H1 (cell line): ENCODE data around the gene ZMYND15. TPM values are rescaled to one million over a fixed set of nuclear protein-coding genes. Genes with fewer than 3 reads are reported as not detected.

Experiments
- CTCF ChIA-PET: fragments of 300-600 bp; sonication (Branson Sonifier 250); formaldehyde crosslinking; loops from one replicate; lab custom pipeline; 2021; ENCODE audit not compliant: partially characterized antibody; lab: Charles Lee
- POLR2A ChIA-PET: fragments of 300-600 bp; sonication (Branson Sonifier 250); formaldehyde crosslinking; loops from one replicate; lab custom pipeline; 2021; ENCODE audit warnings: inconsistent platforms; ENCODE audit not compliant: partially characterized antibody; lab: Charles Lee
- DNase-seq, 2 experiments: peaks; one replicate each; pipeline versions ENCODE4 v3.0.0 to v3.0.0-alpha.2; 2010 to 2022; ENCODE audit warnings: low spot score in 2 of 2, low read depth in 1 of 2, mixed read lengths in 1 of 2
- FAIRE-seq: peaks from 2 replicates; lab custom pipeline; 2011; peaks lifted over from hg19 to GRCh38; lab: Jason Lieb, UNC
- H2AFZ ChIP-seq: 2 replicates; pipeline ENCODE4 v1.8.1; 2012; ENCODE audit warnings: low read length, inconsistent platforms
- H2AK5ac ChIP-seq: 2 replicates; pipeline ENCODE4 v1.6.1; 2013; ENCODE audit warnings: low read depth, low read length
- H2BK120ac ChIP-seq: replicated peaks from 2 replicates; pipeline ENCODE3; 2013; ENCODE audit warnings: low read depth, low read length, inconsistent platforms
- H2BK12ac ChIP-seq: 2 replicates; pipeline ENCODE4 v1.6.1; 2013; ENCODE audit warnings: low read depth, low read length
- H2BK15ac ChIP-seq: 2 replicates; pipeline ENCODE4 v1.6.1; 2013; ENCODE audit warnings: low read length
- H2BK20ac ChIP-seq: 2 replicates; pipeline ENCODE4 v1.6.1; 2013; ENCODE audit warnings: low read length
- H2BK5ac ChIP-seq: 2 replicates; pipeline ENCODE4 v1.6.1; 2013; ENCODE audit warnings: low read depth, low read length
- H3K14ac ChIP-seq: 2 replicates; pipeline ENCODE4 v1.6.1; 2013; ENCODE audit warnings: inconsistent platforms; ENCODE audit not compliant: insufficient read length
- H3K18ac ChIP-seq: 2 replicates; pipeline ENCODE4 v1.6.1; 2013; ENCODE audit warnings: low read length; ENCODE audit errors: extremely low read depth
- H3K23ac ChIP-seq: 2 replicates; pipeline ENCODE4 v1.6.1; 2013; ENCODE audit warnings: inconsistent platforms; ENCODE audit not compliant: insufficient read length
- H3K23me2 ChIP-seq: 2 replicates; pipeline ENCODE4 v1.6.1; 2013; ENCODE audit warnings: low read depth, low read length
- H3K27ac ChIP-seq: 2 replicates; pipeline ENCODE4 v1.6.1; 2011; ENCODE audit warnings: low read depth, low read length, inconsistent platforms
- H3K27me3 ChIP-seq, 4 experiments: replicated peaks in 1 of 4; 1 replicate in 1 of 4; 2 replicates in 3 of 4; pipeline versions ENCODE4 v1.6.1 to v1.8.1; 2011 to 2013; ENCODE audit warnings: low read length in 3 of 4, mild to moderate bottlenecking in 3 of 4, inconsistent platforms in 2 of 4, mixed read lengths in 2 of 4, moderate library complexity in 1 of 4; ENCODE audit not compliant: control insufficient read depth in 3 of 4, insufficient read depth in 3 of 4; ENCODE audit errors: extremely low read depth in 1 of 4
- H3K36me3 ChIP-seq, 4 experiments: 2 replicates each; pipeline versions ENCODE4 v1.6.1 to v1.8.1; 2011 to 2013; ENCODE audit warnings: mild to moderate bottlenecking in 4 of 4, low read length in 3 of 4, moderate library complexity in 2 of 4, control low read depth in 1 of 4, inconsistent platforms in 1 of 4; ENCODE audit not compliant: insufficient read depth in 4 of 4, control insufficient read depth in 2 of 4
- H3K4ac ChIP-seq: replicated peaks from 2 replicates; pipeline ENCODE3; 2013; ENCODE audit warnings: low read length, low read depth, mixed read lengths, inconsistent platforms; ENCODE audit not compliant: insufficient read length
- H3K4me1 ChIP-seq, 4 experiments: replicated peaks in 1 of 4; 1 replicate in 1 of 4; 2 replicates in 3 of 4; pipeline versions ENCODE4 v1.6.1 to v1.8.1; 2011 to 2013; ENCODE audit warnings: low read length in 3 of 4, inconsistent platforms in 2 of 4, mixed read lengths in 1 of 4; ENCODE audit not compliant: insufficient read depth in 4 of 4, control insufficient read depth in 3 of 4
- H3K4me2 ChIP-seq, 2 experiments: 2 replicates each; pipeline versions ENCODE4 v1.6.1 to v1.8.1; 2011 to 2013; ENCODE audit warnings: low read depth in 2 of 2, low read length in 2 of 2, control low read depth in 1 of 2, inconsistent platforms in 1 of 2, mild to moderate bottlenecking in 1 of 2; ENCODE audit not compliant: insufficient read depth in 1 of 2
- H3K4me3 ChIP-seq, 4 experiments: fragments of 200-600, 300-600 bp in 1 of 4; sonication (generic), shearing (Covaris generic), sonication (Bioruptor Twin) in 1 of 4; 2 replicates each; pipeline versions ENCODE4 v1.5.1 to v1.8.1; 2011 to 2016; ENCODE audit warnings: low read length in 4 of 4, low read depth in 3 of 4, control low read depth in 2 of 4, inconsistent platforms in 2 of 4, mild to moderate bottlenecking in 2 of 4, mixed read lengths in 1 of 4, moderate library complexity in 1 of 4; ENCODE audit not compliant: insufficient read depth in 2 of 4; ENCODE audit errors: extremely low read depth in 1 of 4
- H3K56ac ChIP-seq: replicated peaks from 2 replicates; pipeline ENCODE3; 2013; ENCODE audit warnings: low read depth, mild to moderate bottlenecking, mixed read lengths, low read length, inconsistent platforms; ENCODE audit not compliant: insufficient read length
- H3K79me1 ChIP-seq: 2 replicates; pipeline ENCODE4 v1.6.1; 2013; ENCODE audit warnings: low read depth, low read length, control low read depth
- H3K79me2 ChIP-seq, 2 experiments: 2 replicates each; pipeline versions ENCODE4 v1.6.1 to v1.8.1; 2012 to 2013; ENCODE audit warnings: low read length in 2 of 2, mild to moderate bottlenecking in 2 of 2, inconsistent platforms in 1 of 2; ENCODE audit not compliant: insufficient read depth in 2 of 2, control insufficient read depth in 1 of 2
- H3K9ac ChIP-seq, 4 experiments: replicated peaks in 1 of 4; 1 replicate in 1 of 4; 2 replicates in 3 of 4; pipeline versions ENCODE4 v1.6.1 to v1.8.1; 2011 to 2013; ENCODE audit warnings: low read depth in 3 of 4, low read length in 3 of 4, control low read depth in 2 of 4, mild to moderate bottlenecking in 2 of 4, moderate library complexity in 2 of 4, inconsistent platforms in 1 of 4; ENCODE audit errors: extremely low read depth in 1 of 4
- H3K9me3 ChIP-seq, 2 experiments: 2 replicates each; pipeline versions ENCODE4 v1.6.1 to v1.8.1; 2012 to 2013; ENCODE audit warnings: mild to moderate bottlenecking in 2 of 2, moderate library complexity in 2 of 2, control low read depth in 1 of 2, inconsistent platforms in 1 of 2, low read depth in 1 of 2, low read length in 1 of 2, mixed read lengths in 1 of 2; ENCODE audit not compliant: insufficient read depth in 2 of 2
- H4K20me1 ChIP-seq, 2 experiments: replicated peaks in 1 of 2; 2 replicates each; pipeline versions ENCODE3 to v1.8.1; 2011 to 2013; ENCODE audit warnings: inconsistent platforms in 2 of 2, low read length in 2 of 2, mild to moderate bottlenecking in 1 of 2; ENCODE audit not compliant: insufficient read depth in 2 of 2, control insufficient read depth in 1 of 2
- H4K5ac ChIP-seq: 2 replicates; pipeline ENCODE4 v1.6.1; 2013; ENCODE audit warnings: low read length, low read depth, mixed read lengths, inconsistent platforms; ENCODE audit not compliant: insufficient read length
- H4K8ac ChIP-seq: 2 replicates; pipeline ENCODE4 v1.8.0; 2013; ENCODE audit warnings: mild to moderate bottlenecking, moderate library complexity, low read length, inconsistent platforms; ENCODE audit not compliant: insufficient read depth; ENCODE audit errors: extremely low read depth
- H4K91ac ChIP-seq: replicated peaks from 2 replicates; pipeline ENCODE3; 2013; ENCODE audit warnings: low read length, mixed read lengths, inconsistent platforms; ENCODE audit not compliant: insufficient read length
- CBX8 ChIP-seq: fragments of 300-800, 300-1000 bp; sonication (generic); IDR thresholded peaks from 2 replicates; pipeline ENCODE4 v1.7.1; 2016; ENCODE audit warnings: low read depth, low read length, borderline replicate concordance
- CREB1 ChIP-seq: IDR thresholded peaks from 2 replicates; pipeline ENCODE4 v1.6.1; 2012; ENCODE audit warnings: inconsistent platforms
- GABPA ChIP-seq: IDR thresholded peaks from 2 replicates; pipeline ENCODE4 v1.6.1; 2011; ENCODE audit warnings: mild to moderate bottlenecking, low read length, moderate library complexity, borderline replicate concordance; ENCODE audit not compliant: insufficient read depth
- MAX ChIP-seq: IDR thresholded peaks from 2 replicates; pipeline ENCODE4 v1.6.1; 2012; ENCODE audit warnings: inconsistent platforms
- RBBP5 ChIP-seq: IDR thresholded peaks from 2 replicates; pipeline ENCODE4 v1.7.1; 2012; ENCODE audit warnings: low read depth, mild to moderate bottlenecking, inconsistent platforms, low read length, moderate library complexity, borderline replicate concordance
- SAP30 ChIP-seq: fragments of 300-600 bp; sonication (generic); IDR thresholded peaks from 2 replicates; pipeline ENCODE4 v1.7.1; 2012; ENCODE audit warnings: low read length, moderate library complexity, mild to moderate bottlenecking, inconsistent platforms; ENCODE audit not compliant: insufficient read depth, insufficient replicate concordance
- SIRT6 ChIP-seq: IDR thresholded peaks from one replicate; pipeline ENCODE4 v1.7.1; 2012; ENCODE audit warnings: low read length, inconsistent platforms
- SP2 ChIP-seq: IDR thresholded peaks from 2 replicates; pipeline ENCODE4 v1.6.1; 2012; ENCODE audit warnings: mild to moderate bottlenecking, low read length, inconsistent platforms
- TBP ChIP-seq: IDR thresholded peaks from 2 replicates; pipeline ENCODE4 v1.6.1; 2011; ENCODE audit warnings: low read depth, low read length, improper control_type of control experiment
- TCF12 ChIP-seq: IDR thresholded peaks from 2 replicates; pipeline ENCODE4 v1.6.1; 2011; ENCODE audit warnings: low read depth, mild to moderate bottlenecking, low read length
- YY1 ChIP-seq: IDR thresholded peaks from 2 replicates; pipeline ENCODE4 v1.6.1; 2011; ENCODE audit warnings: low read depth, mild to moderate bottlenecking, low read length
- WGBS, 2 experiments: shearing (Covaris generic) in 1 of 2; methylation state at CpG; one replicate each; pipeline versions ENCODE4 v1.1.6 to v1.1.7; 2013 to 2015; ENCODE audit warnings: low lambda C conversion rate in 2 of 2, mixed read lengths in 2 of 2, inconsistent platforms in 1 of 2, low coverage in 1 of 2, missing lambda C conversion rate in 1 of 2; ENCODE audit not compliant: insufficient replicate concordance in 2 of 2, insufficient coverage in 1 of 2, insufficient read length in 1 of 2; ENCODE audit errors: extremely low coverage in 1 of 2, missing lambda C conversion rate in 1 of 2; 5-methylcytosine and 5-hydroxymethylcytosine counted together
- polyA plus RNA-seq, 7 experiments: library from polyadenylated mRNA; depleted of rRNA in 3 of 7; stranded (reverse) in 5 of 7; unstranded in 2 of 7; fragments of >200 nt in 5 of 7; fragments of 200-250 nt in 2 of 7; gene quantifications; 1 replicate in 5 of 7; 2 replicates in 1 of 7; 4 replicates in 1 of 7; pipeline versions ENCODE4 v1.2.1 to v1.2.3, GENCODE V29; 2011 to 2013; ENCODE audit warnings: missing spikeins in 2 of 7, mixed read lengths in 2 of 7
- total RNA-seq: library from RNA; stranded (reverse); fragmentation: NEBNext Ultra II Directional; extraction: Animal tissue kit (Norgen Biotek cat#: 25700); gene quantifications from 2 replicates; pipeline ENCODE4 v1.2.1, GENCODE V29; 2021

The ZMYND15 gene
- total and polyA plus RNA-seq, 2 of the 8 experiments (the other 6 are each of a cell fraction or from before 2014, with no cell fraction given), result 0.53 to 0.58 TPM

- Histone ChIP-seq H4K20me1 (no peaks in the 10 kb centered on the region), H3K4me3 (peak overlapping the region; percentile 37 to 65 (median 44)), H3K9ac (no peak overlapping the region), H3K36me3 (no peaks in the 10 kb centered on the region; a peak in 1 of 8 replicates), H3K9me3 (no peaks in the 10 kb centered on the region; a peak in 1 of 4 replicates), H2BK15ac (no peak overlapping the region), H2BK12ac (no peak overlapping the region), H2AFZ (peak overlapping the region; percentile 85), H2BK120ac (no peak overlapping the region), H2AK5ac (no peak overlapping the region), H3K23me2 (peaks cover 15% of the 10 kb centered on the region; the same call in 1 of the 2 replicates), H4K91ac (no peak overlapping the region), H3K4ac (no peak overlapping the region), H3K79me1 (no peaks in the 10 kb centered on the region), H2BK20ac (no peak overlapping the region), H3K23ac (no peak overlapping the region), H3K27ac (no peak overlapping the region), H2BK5ac (no peak overlapping the region), H3K14ac (no peak overlapping the region), H3K79me2 (no peaks in the 10 kb centered on the region), H3K18ac (no peak overlapping the region), H3K56ac (no peak overlapping the region), H4K8ac (no peak overlapping the region), H4K5ac (no peak overlapping the region), H3K4me1 (peaks cover 0 to 10% (median 7%) of the 10 kb centered on the region in 4 experiments; a peak in 5 of 7 replicates), H3K4me2 (peak overlapping the region; percentile 72 to 95), H3K27me3 (peaks cover 29 to 61% (median 43%) of the 10 kb centered on the region in 4 experiments)
- 15% methylated on average over 38 of the region's 41 CpGs; no CpG with 5 or more reads in 1 of the 2 experiments for WGBS, 2 experiments
- CTCF ChIA-PET, result no interaction called here
- FAIRE-seq (no peak), DNase-seq (peak in 1 of 2 experiments; percentile 64)
- POLR2A ChIA-PET, result no interaction called here
- no peak for TF ChIP-seq TCF12
- TF ChIP-seq GABPA, result 0 out of 2 replicates have a peak, but pooled peaks have one; percentile 28
- TF ChIP-seq RBBP5, result 0 out of 2 replicates have a peak, but pooled peaks have one; percentile 5
- TF ChIP-seq SP2, result no peak
- TF ChIP-seq SIRT6, result no peak
- TF ChIP-seq YY1, result no peak
- TF ChIP-seq TBP, result 0 out of 2 replicates have a peak, but pooled peaks have one; percentile 15
- no peak for TF ChIP-seq CREB1
- TF ChIP-seq MAX, result peak; percentile 40; the same call in 1 of the 2 replicates
- no peak for TF ChIP-seq SAP30
- no peak for TF ChIP-seq CBX8
Observed at GRCh38 chr17:4738136-4739121, 1.2 kb upstream of the ZMYND15 start.
